ENCODE data around the gene SPATA45.

GRCh38 chr1:212828395-212828794, 19.1 kb downstream of the SPATA45 start:
- TF ChIP-seq CTCF (IDR thresholded peaks at IDR 0.05), result no peak
- TF ChIP-seq POLR2A (IDR thresholded peaks at IDR 0.05), result no peak
